SHP77 (cell line): ENCODE data around the gene MAGEB2.
A peak's percentile ranks its signal among the peaks of the same experiment; 100 is the strongest.
"Not testable (repeated sequence)": the region's sequence is repeated elsewhere in the genome, so short reads cannot be mapped to it uniquely, and the experiment has no call there.

ENCODE experiments used
- DNase-seq, 2 experiments: peaks; one replicate each; lab custom pipeline; 2025; lab: John Stamatoyannopoulos, UW

Gene MAGEB2

GRCh38 chrX:30215357-30215843 is at the start of gene MAGEB2:
Gene MAGEB2, plus strand, starts transcription at chrX:30215563. Its CDS starts 3,018 bp downstream, at chrX:30218581.
- DNase-seq = peak; percentile 74 to 80

GRCh38 chrX:30170900-30171299 is 44.5 kb upstream of the MAGEB2 start:
- no peak for DNase-seq

DNA sequence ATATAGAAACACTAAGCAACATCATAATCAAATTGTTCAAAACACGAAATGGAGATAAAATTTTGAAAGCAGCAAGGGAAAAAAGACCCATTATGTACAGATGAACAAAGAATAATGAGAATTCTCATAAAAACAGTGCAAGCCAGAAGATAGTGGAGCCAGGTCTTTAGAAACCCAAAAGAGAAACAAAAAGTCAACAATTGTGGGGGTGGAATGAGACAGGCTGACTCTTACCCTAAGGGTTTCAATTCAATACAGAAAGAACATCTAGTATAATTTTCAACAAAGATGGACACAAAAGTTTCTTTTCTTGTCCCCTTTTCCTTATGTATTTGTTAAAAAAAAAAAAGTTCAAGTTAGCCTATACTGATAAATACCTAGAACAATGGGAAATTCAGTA is 34.0 kb upstream of the MAGEB2 start:
- DNase-seq = no peak

- no peak for DNase-seq
These were observed 31.8 kb upstream of the MAGEB2 start for GRCh38 chrX:30183554-30183953.

GRCh38 chrX:30190426-30190825 is 24.9 kb upstream of the MAGEB2 start:
- no peak for DNase-seq

DNA sequence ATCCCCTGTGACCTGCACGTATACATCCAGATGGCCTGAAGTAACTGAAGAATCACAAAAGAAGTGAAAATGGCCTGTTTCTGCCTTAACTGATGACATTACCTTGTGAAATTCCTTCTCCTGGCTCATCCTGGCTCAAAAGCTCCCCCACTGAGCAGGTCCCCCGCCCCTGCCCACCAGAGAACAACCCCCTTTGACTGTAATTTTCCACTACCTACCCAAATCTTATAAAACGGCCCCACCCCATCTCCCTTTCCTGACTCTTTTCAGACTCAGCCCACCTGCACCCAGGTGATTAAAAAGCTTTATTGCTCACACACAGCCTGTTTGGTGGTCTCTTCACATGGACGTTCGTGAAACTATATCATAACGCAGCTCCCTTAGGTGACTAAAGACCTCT is 21.5 kb upstream of the MAGEB2 start:
- not testable (repeated sequence) for DNase-seq

DNA sequence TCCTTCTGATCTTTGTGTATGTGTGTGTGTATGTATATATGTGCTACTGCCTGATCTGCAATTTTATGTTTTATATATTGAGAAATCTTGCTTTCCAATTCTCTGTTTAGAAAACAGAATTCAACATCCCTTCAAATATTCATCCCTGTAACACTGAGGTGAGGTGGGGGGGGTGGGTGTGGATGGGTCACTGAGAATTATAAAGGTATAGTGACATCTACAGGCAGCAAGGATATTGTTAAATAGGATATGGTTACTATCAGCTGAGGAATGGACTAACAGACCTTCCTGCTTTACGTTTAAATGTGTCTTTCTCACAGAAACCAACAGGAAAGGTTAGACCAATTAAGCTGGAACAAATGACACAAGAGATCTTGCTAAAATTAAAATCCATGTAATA is 19.0 kb upstream of the MAGEB2 start:
- DNase-seq = peak; percentile 19 to 23

GRCh38 chrX:30212172-30212571 is 3.2 kb upstream of the MAGEB2 start:
- no peak for DNase-seq

GRCh38 chrX:30217465-30217864 is 2.1 kb downstream of the MAGEB2 start:
- DNase-seq = no peak

GRCh38 chrX:30219372-30219771 is 4.0 kb downstream of the MAGEB2 start:
- no peak for DNase-seq

DNA sequence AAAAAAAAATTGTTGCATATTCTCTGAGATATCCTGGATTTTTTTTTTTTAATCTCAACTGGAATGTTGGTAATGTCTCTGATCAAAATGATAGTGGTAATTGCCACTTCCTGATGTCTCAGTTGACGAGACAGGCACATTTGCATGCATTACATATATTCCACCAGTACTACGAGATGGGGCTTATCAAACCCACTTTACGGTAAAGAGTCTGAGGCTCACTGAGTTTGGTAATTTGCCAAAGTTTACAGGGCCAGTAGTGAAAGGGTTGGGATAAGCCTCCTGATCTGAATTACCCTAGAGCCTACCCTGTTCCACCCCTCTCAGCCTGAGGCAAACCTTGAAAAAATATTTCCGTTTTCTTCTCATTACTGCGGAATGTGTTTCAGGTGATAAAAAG is 5.3 kb downstream of the MAGEB2 start:
- no peak for DNase-seq

DNA sequence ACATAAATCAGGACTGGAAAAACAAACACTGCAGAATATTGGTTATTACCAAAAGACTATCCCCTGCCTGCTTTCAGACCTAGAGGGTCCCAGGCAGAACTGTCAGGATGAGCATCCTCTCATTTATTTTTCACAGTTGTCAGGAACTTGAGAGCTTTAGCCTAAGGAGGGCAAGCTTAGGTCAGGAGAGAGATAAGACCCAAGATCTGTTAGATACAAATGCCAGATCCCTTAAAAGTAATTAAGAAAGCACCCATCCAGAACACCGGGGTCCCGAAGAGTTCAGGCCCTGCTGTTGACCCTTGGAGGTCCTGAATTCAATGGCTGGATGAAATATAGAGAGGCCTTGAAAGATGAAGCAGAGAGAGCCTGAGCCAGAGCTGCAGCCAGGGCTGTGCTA is 9.2 kb downstream of the MAGEB2 start:
- DNase-seq = no peak

DNA sequence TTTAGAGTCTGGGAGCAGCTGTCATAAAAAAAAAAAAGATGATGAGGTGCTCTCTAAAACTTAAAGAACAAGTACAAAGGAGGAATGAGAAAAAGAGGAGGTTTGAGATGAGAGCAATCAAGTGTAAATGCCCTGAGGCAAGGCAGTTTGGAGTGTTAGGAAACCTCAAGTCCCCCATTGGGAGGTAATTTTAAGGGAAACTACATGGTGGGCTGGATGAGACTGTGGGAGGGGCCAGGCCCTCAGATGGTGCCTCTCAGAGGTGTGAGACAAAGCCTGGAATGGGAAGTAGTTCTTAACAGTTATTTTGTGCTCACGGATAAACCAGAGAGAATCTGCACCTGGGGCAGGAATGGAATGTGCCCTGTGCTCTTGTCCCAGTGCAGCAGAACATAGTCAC is 13.2 kb downstream of the MAGEB2 start:
- no peak for DNase-seq

GRCh38 chrX:30230395-30230794 is 15.0 kb downstream of the MAGEB2 start, which contains the start of gene MAGEB3:
Gene MAGEB3, plus strand, starts transcription at chrX:30230657. Its CDS starts 5,268 bp downstream, at chrX:30235925.
- DNase-seq = no peak

GRCh38 chrX:30241724-30242415 is 26.5 kb downstream of the MAGEB2 start, which contains the start of gene MAGEB4:
Gene MAGEB4, plus strand, starts transcription at chrX:30242000. Its CDS starts 136 bp downstream, at chrX:30242136.
- no peak for DNase-seq

DNA sequence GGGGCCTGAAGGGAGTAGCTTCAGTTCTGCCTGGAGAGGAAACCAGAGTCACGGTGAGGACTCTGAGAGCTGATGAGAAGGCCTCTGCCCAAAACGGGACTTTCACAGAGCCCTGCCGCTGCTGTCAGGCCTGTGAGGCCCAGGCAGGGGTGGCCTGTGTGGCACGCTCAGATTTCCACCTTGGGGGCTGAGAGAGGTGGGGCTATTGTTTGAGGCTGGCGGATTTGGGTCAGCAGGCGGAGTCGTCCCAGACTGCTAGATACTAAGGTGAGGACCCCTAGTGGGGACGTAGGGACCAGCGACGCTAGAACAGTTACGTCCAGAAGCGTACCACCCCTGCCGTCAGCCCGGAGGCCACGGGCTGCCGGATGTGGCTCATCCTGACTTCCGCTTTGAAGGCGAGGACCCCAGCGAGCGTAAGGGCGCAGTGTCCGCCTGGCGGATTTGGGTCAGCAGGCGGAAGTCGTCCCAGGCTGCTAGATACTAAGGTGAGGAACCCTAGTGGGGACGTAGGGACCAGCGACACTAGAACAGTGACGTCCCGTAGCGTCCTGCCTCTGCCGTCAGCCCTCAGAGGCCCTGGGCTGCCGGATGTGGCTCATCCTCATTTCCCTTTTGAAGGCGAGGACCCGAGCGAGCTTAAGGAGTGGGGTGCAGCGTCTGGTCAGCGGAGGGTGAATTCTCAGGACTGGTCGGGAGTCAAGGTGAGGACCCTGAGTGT is 31.6 kb downstream of the MAGEB2 start, which contains the start of gene MAGEB1:
Gene MAGEB1 (plus strand): TSS at position 378 of the 721 bp plus-strand sequence. CDS start 3,348 bp downstream, outside the sequence.
- peak; percentile 6 to 23 for DNase-seq

GRCh38 chrX:30248854-30249253 is 33.5 kb downstream of the MAGEB2 start:
- DNase-seq = no peak

DNA sequence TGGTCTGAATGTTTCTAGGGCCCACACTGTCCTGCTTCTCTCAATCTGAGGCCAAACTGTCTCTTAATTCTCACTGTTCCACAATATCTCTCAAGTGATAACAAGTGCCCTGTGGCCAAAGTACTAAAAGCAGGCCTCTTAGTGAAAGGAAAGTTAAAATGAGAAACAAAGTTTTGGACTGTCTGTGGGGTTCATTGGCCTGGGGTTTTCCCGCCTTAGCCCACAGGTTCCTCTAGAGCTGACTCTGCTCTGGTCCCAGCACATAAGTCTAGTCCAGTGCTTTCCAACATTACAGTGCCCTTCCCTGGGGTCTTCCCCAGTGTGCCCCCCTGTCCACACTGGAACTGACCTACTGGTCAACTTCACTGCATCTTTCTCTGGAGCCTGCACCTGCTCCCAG is 37.9 kb downstream of the MAGEB2 start:
- no peak for DNase-seq

DNA sequence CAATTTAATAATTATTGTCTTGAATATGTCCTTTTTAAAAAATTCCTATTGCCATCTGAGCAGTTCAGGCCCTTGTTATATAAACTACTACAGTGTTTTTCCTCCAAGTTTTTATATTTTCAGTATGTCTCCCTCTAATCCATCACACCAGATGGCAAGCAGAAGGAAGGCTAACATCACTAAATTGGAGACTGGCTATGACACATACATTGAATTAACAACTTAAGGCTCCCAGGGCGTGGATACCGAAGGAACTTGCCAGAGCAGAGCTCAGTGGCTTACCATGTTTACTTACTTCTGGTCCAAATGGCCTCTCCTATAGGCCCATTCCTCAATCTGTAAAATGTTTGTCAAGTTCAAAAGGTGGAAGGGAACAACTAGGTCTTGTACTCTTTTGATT is 44.6 kb downstream of the MAGEB2 start:
- DNase-seq = no peak

DNA sequence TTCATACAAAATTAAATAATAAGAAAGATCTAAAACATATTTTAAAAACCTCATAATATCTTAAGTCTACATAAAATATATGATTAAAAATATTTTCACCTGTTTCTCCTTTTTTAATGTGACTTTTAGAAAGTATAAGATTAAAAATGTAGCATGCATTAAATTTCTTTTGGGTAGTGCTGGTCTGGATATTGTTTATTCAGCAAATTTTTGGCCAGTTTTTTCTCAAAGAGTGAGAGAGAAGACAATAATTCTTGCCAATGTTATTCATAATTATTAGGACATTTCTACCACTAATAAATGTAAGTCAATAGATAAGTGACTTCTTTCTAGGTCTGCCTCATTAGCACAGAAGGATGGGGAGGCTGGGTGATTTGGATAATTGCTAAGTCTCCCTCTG is 45.6 kb downstream of the MAGEB2 start:
- no peak for DNase-seq

DNA sequence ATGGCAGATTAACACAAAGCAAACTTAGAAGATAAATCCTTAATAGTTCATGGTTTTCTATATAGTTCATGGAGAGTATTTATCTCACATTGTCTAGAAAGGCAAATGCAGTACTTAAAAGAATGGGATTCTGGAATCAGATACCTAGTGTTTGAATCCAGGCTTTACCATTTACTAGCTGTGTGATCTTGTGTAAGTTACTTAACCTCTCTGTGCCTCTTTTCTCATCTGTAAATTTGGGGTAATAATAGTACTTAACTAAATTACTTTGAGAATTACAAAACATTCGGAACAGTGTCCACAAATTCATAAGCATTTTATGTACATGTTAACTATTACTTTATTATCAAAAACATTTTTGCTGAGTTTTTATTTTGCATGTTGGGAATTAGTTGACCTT is 47.4 kb downstream of the MAGEB2 start:
- DNase-seq = no peak
